Uterus (tissue), 4 donors: ENCODE results near the gene SPATA3. TPM values are rescaled to one million over a fixed set of nuclear protein-coding genes. Genes with fewer than 3 reads are reported as not detected.

ENCODE experiments used
- DNase-seq, 2 donors: peaks; one replicate each; pipeline ENCODE4 v3.0.0-alpha.2; 2019 to 2020
- H3K27ac ChIP-seq, 2 donors: fragments of 200-600 bp; sonication (generic); 1 replicate in 1 of 2; 2 replicates in 1 of 2; pipeline ENCODE4 v1.5.1; 2016 to 2018
- H3K27me3 ChIP-seq, 2 donors: fragments of 200-600 bp; sonication (generic); one replicate each; pipeline ENCODE4 v1.5.1; 2018 to 2019; ENCODE audit warnings: control low read depth in 1 of 2
- H3K36me3 ChIP-seq, 2 donors: fragments of 200-600 bp; sonication (generic); one replicate each; pipeline ENCODE4 v1.5.1; 2019; ENCODE audit warnings: control low read depth in 1 of 2
- H3K4me1 ChIP-seq, 2 donors: fragments of 200-600 bp; sonication (generic); one replicate each; pipeline ENCODE4 v1.5.1; 2018 to 2019; ENCODE audit warnings: control low read depth in 1 of 2
- H3K4me3 ChIP-seq, 2 donors: fragments of 200-600 bp; sonication (generic); 1 replicate in 1 of 2; 2 replicates in 1 of 2; pipeline ENCODE4 v1.5.1; 2018 to 2019; ENCODE audit warnings: mild to moderate bottlenecking in 1 of 2
- H3K9me3 ChIP-seq, 2 donors: fragments of 200-600 bp; sonication (generic); one replicate each; pipeline ENCODE4 v1.5.1; 2019; ENCODE audit warnings: control low read depth in 1 of 2
- POLR2A ChIP-seq, 2 donors: fragments of 450-650 bp; IDR thresholded peaks; one replicate each; pipeline ENCODE4 v1.6.1; 2016; ENCODE audit warnings: antibody characterized with exemption in 2 of 2, mild to moderate bottlenecking in 1 of 2, moderate library complexity in 1 of 2
- intact Hi-C: fragments of 100-400 bp; cut with DNase I; formaldehyde crosslinking; loops from one replicate; pipeline ENCODE4 v1.15.1; 2023; ENCODE audit warnings: low total_unique reads
- total RNA-seq, 4 donors: library from RNA; depleted of rRNA in 3 of 4; stranded (reverse); fragments of >200 nt in 3 of 4; gene quantifications; one replicate each; pipeline versions ENCODE4 v1.1.0 to v1.2.4, GENCODE V29; 2014 to 2023
- TF ChIP-seq, protein P1 (sequence below), 4 experiments: fragments of 200-600 bp in 2 of 4; fragments of 450-650 bp in 2 of 4; sonication (generic) in 2 of 4; IDR thresholded peaks; one replicate each; pipeline ENCODE4 v1.5.1; 2016 to 2019; ENCODE audit warnings: antibody characterized with exemption in 4 of 4, mild to moderate bottlenecking in 2 of 4, moderate library complexity in 1 of 4
- donor health status: DM: yes; HTN: yes; CAD: no.

The SPATA3 gene
- total RNA-seq, 4 donors from 2014 or later, result not detected

DNA sequence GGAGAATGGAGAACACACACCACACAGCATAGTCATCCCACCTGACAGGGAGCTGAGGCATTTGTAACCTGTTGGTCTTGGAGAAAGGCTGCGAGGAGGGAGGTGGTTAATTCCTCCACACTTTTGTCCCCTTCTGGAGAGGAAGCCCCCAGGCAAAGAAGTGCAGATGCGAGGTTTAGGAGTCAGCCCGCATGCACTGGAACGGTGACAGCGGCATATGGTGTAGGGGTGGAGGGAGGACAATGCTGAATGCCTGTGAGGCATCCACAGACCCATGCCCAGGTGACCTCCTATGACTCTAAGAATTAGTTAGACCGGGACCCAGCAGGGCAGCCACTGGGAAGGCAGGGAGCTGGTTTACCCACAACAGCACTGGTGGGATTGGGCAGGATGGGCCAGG, 12.2 kb downstream of the SPATA3 start:
- DNase-seq, result no peak
- Histone ChIP-seq H3K27me3 (no peaks in the 10 kb centered on the region), H3K36me3 (no peaks in the 10 kb centered on the region), H3K4me3 (no peak overlapping the region), H3K4me1 (no peaks in the 10 kb centered on the region), H3K9me3 (no peaks in the 10 kb centered on the region), H3K27ac (no peak overlapping the region)
- intact Hi-C loops, result no loop called here
- TF ChIP-seq, protein P1, sequence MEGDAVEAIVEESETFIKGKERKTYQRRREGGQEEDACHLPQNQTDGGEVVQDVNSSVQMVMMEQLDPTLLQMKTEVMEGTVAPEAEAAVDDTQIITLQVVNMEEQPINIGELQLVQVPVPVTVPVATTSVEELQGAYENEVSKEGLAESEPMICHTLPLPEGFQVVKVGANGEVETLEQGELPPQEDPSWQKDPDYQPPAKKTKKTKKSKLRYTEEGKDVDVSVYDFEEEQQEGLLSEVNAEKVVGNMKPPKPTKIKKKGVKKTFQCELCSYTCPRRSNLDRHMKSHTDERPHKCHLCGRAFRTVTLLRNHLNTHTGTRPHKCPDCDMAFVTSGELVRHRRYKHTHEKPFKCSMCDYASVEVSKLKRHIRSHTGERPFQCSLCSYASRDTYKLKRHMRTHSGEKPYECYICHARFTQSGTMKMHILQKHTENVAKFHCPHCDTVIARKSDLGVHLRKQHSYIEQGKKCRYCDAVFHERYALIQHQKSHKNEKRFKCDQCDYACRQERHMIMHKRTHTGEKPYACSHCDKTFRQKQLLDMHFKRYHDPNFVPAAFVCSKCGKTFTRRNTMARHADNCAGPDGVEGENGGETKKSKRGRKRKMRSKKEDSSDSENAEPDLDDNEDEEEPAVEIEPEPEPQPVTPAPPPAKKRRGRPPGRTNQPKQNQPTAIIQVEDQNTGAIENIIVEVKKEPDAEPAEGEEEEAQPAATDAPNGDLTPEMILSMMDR (IDR thresholded peaks at IDR 0.05), result no peak
- TF ChIP-seq POLR2A (IDR thresholded peaks at IDR 0.05), result no peak

DNA sequence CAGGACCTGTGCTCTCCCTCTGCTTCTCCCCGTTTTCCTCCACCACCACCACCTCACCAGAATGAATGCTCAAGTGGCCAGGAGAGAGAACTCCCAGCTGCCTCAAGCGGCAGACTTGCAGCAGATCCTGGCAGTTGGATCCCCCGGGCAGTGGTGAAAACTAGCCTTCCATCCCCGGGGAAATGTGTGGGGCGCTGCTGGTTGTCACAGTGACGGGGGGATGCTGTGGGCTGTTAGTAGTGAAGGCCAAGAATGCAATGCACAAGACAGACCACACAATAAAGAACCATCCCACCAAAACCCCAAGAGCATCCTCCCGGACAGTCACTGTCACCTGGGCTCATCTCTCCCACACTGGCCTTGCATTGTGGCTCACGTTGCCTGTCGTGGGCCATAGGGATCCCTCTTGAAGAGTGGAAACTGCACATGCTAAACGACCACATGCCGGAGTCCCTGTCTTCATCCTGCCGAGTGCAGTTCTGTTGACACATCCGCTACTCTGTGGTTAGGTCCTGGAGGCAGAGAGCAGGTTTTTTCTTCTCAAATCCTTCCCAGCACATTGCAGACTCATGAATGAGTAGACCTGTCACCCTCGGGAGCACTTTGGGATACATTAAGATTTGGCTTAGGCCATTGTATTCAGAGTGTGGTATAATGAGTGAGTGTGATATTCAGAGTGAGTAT, 13.5 kb downstream of the SPATA3 start:
- no peaks in the 10 kb centered on the region for H3K27me3 ChIP-seq
- no peak for TF ChIP-seq POLR2A (IDR thresholded peaks at IDR 0.05)
- TF ChIP-seq, protein P1 (IDR thresholded peaks at IDR 0.05), result no peak
- no peak overlapping the region for H3K4me3 ChIP-seq
- no peak overlapping the region for H3K27ac ChIP-seq
- no peak for DNase-seq
- no peaks in the 10 kb centered on the region for H3K36me3 ChIP-seq
- H3K4me1 ChIP-seq, result no peaks in the 10 kb centered on the region
- intact Hi-C loops, result no loop called here
- H3K9me3 ChIP-seq, result no peaks in the 10 kb centered on the region

DNA sequence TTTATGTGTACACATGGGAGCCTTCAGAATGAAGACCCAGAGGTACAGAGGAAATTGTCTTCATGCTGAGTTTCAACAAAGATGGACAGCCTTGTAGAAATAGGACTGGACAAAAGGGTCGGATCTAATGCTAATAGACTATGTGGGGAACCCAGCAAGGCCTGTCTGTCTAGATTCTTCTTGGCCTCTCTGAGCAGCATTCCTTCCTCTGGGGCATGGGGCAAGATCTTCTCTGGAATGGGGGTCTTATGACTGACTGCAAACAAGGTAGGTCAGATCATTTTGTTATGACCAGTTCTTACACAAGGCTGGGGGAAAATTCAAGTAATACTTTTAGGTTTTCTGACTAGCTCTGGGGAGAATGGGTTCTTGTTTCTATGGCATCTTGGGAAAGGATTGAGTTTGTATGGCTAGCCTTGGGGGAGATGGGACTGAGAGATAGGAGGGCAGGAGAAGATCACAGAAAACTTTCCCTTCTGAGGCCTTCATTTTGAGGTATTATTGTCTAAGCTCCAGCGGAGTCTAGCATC, 14.3 kb downstream of the SPATA3 start:
- H3K4me1 ChIP-seq, result no peaks in the 10 kb centered on the region
- intact Hi-C loops, result no loop called here
- no peak overlapping the region for H3K4me3 ChIP-seq
- no peaks in the 10 kb centered on the region for H3K9me3 ChIP-seq
- DNase-seq, result no peak
- H3K36me3 ChIP-seq, result no peaks in the 10 kb centered on the region
- no peaks in the 10 kb centered on the region for H3K27me3 ChIP-seq
- H3K27ac ChIP-seq, result no peak overlapping the region
- TF ChIP-seq POLR2A (IDR thresholded peaks at IDR 0.05), result no peak
- TF ChIP-seq, protein P1 (IDR thresholded peaks at IDR 0.05), result no peak

DNA sequence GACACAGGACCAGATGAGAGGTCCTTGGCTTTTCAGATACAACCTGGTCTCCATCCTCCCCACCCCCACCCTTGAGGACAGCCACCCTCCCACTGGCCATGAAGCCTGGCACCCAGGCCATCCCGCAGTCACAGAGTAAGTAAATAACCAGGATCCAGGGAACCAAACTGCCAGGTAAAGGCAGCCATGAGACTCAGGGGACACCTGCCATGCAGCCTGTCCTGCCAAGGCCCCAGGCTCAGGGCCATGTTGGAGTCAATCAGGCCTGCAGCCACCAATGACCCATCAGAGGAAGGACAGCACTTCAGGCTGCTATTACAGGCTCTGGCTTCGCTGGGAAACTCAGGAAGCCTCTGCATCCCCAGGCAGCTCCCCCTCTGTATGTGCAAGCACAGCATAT, 15.6 kb downstream of the SPATA3 start:
- TF ChIP-seq, protein P1 (IDR thresholded peaks at IDR 0.05), result no peak
- no peak for TF ChIP-seq POLR2A (IDR thresholded peaks at IDR 0.05)
- Histone ChIP-seq H3K4me3 (no peak overlapping the region), H3K27me3 (no peaks in the 10 kb centered on the region), H3K36me3 (no peaks in the 10 kb centered on the region), H3K4me1 (no peaks in the 10 kb centered on the region), H3K27ac (no peak overlapping the region), H3K9me3 (no peaks in the 10 kb centered on the region)
- intact Hi-C loops, result no loop called here
- DNase-seq, result no peak

DNA sequence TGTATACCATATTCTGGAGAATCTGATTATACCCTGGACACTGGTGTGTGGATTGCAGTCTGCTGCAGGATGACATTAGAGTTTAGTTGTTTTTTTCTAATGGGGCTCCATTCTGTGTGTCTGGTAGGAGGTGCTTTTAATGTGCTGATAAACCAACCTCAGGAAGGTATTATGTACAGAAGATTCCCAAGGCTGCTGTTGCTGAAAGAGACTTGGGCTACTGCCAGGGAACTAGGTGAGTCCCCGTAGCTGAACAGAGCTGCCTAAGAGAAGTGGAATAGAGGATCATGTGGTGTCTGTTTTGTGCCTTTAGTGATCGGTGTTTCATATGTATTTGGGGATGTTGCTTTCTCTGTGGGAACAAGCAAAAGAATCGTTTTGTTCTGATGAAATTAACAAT, 16.5 kb downstream of the SPATA3 start:
- intact Hi-C loops, result no loop called here
- Histone ChIP-seq H3K36me3 (no peaks in the 10 kb centered on the region), H3K4me1 (no peaks in the 10 kb centered on the region), H3K27me3 (no peaks in the 10 kb centered on the region), H3K4me3 (no peak overlapping the region), H3K9me3 (no peaks in the 10 kb centered on the region), H3K27ac (no peak overlapping the region)
- no peak for DNase-seq
- TF ChIP-seq, protein P1 (IDR thresholded peaks at IDR 0.05), result no peak
- no peak for TF ChIP-seq POLR2A (IDR thresholded peaks at IDR 0.05)
